Cerebellar nuclear complex (tissue), 1 donor: ENCODE measurements around the gene ERAS.
"Not testable (repeated sequence)": the region's sequence is repeated elsewhere in the genome, so short reads cannot be mapped to it uniquely, and the experiment has no call there.

ENCODE experiments used
- DNase-seq, 2 experiments: peaks; one replicate each; lab custom pipeline; 2025; lab: John Stamatoyannopoulos, UW

Gene ERAS

GRCh38 chrX:48831136-48831908, 5.0 kb downstream of the ERAS start:
- DNase-seq, result no peak

- no peak for DNase-seq
Observed at GRCh38 chrX:48831909-48832291, 5.6 kb downstream of the ERAS start.

- no peak for DNase-seq
Observed at GRCh38 chrX:48833542-48834138, 7.3 kb downstream of the ERAS start.

- DNase-seq, result no peak
Observed at GRCh38 chrX:48834383-48834709, 8.0 kb downstream of the ERAS start.

- peak in 1 of 2 experiments; percentile 31 for DNase-seq
Observed at GRCh38 chrX:48835524-48836329, 9.4 kb downstream of the ERAS start, which contains the start of gene PCSK1N. Gene PCSK1N, minus strand, starts transcription at chrX:48835610. Its CDS starts 78 bp downstream, at chrX:48835532.

- DNase-seq, result no peak
Observed at GRCh38 chrX:48839686-48840085, 13.4 kb downstream of the ERAS start.

- no peak for DNase-seq
Observed at GRCh38 chrX:48848847-48849246, 22.5 kb downstream of the ERAS start.

GRCh38 chrX:48852857-48853256, 26.5 kb downstream of the ERAS start:
- DNase-seq, result no peak

- not testable (repeated sequence) for DNase-seq
Observed at GRCh38 chrX:48853494-48853893, 27.2 kb downstream of the ERAS start.

GRCh38 chrX:48854121-48854804, 27.9 kb downstream of the ERAS start:
- not testable (repeated sequence) for DNase-seq

GRCh38 chrX:48854898-48855297, 28.6 kb downstream of the ERAS start:
- no peak for DNase-seq

- no peak for DNase-seq
Observed at GRCh38 chrX:48864210-48864609, 37.9 kb downstream of the ERAS start.

- DNase-seq, result not testable (repeated sequence)
Observed at GRCh38 chrX:48872017-48872416, 45.7 kb downstream of the ERAS start.

- DNase-seq, result not testable (repeated sequence)
Observed at GRCh38 chrX:48876944-48877343, 50.6 kb downstream of the ERAS start.
